ENCODE data around the gene TRIM41.
"Not testable (repeated sequence)": the region's sequence is repeated elsewhere in the genome, so short reads cannot be mapped to it uniquely, and the experiment has no call there.

The TRIM41 gene

DNA sequence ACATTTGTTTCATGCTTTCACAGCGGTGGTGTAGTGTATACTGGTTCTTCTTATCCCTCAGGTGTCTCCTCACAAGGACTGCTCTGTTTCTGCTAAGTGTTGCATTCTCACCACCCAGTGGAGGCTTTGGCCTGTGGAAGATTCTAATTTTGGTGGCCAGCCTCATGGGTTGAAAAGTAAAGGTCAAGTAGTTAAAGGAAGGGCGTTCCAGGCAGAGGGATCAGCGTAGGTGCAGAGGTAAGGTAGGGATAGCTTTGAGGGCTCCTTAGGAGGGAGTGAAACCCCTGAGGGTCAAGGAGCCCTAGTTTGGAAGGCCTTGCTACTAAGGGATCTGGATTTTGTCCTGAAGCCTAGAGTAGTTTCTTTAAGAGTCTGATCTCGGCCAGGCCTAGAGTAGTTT is 25.2 kb downstream of the TRIM41 start:
- no peaks in the 10 kb centered on the region for H3K27me3 Mint-ChIP-seq
- H3K9me3 Mint-ChIP-seq, result no peaks in the 10 kb centered on the region
- H3K27ac Mint-ChIP-seq, result peak overlapping the region; percentile 100
- peaks cover 76% of the 10 kb centered on the region for H3K36me3 Mint-ChIP-seq (ENCODE audit: low read depth)
- intact Hi-C loops (cut with micrococcal nuclease), result loop anchor here (10.0 kb wide), 1 partner anchor 443 kb away; the partner anchor contains the start of gene MGAT1
- peak overlapping the region; percentile 96 for H3K4me3 Mint-ChIP-seq
- peaks cover 66% of the 10 kb centered on the region for H3K4me1 Mint-ChIP-seq (ENCODE audit: low read depth)

DNA sequence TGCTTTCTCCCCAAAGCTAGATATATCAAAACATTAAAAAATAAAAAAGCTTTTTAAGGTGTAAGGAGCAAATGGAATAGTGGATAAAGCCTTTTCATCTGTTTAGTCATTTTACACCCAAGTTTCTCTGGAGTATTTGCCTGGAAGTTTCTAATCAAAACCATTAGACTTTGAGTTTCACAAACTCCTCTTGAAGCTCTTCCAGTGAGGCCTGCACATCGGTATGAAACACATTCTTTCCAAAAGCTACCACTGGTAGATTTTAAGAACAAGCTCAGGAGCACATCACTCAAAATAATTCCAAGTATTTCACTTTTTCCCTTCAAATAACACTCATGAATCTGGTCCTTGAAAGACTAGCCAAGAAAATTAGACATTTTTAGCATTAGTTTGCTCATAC is 32.2 kb downstream of the TRIM41 start:
- H3K4me3 Mint-ChIP-seq, result no peak overlapping the region
- peaks cover 59% of the 10 kb centered on the region for H3K4me1 Mint-ChIP-seq (ENCODE audit: low read depth)
- no peaks in the 10 kb centered on the region for H3K9me3 Mint-ChIP-seq
- H3K36me3 Mint-ChIP-seq (ENCODE audit: low read depth), result peaks cover 79% of the 10 kb centered on the region
- H3K27me3 Mint-ChIP-seq, result no peaks in the 10 kb centered on the region
- intact Hi-C loops (cut with micrococcal nuclease), result no loop called here
- no peak overlapping the region for H3K27ac Mint-ChIP-seq

- Mint-ChIP-seq H3K4me3 (no peak overlapping the region), H3K4me1 (ENCODE audit: low read depth) (peaks cover 59% of the 10 kb centered on the region), H3K36me3 (ENCODE audit: low read depth) (peaks cover 79% of the 10 kb centered on the region), H3K27ac (no peak overlapping the region), H3K9me3 (no peaks in the 10 kb centered on the region), H3K27me3 (no peaks in the 10 kb centered on the region)
- intact Hi-C loops (cut with micrococcal nuclease), result no loop called here
Measured at GRCh38 chr5:181255836-181256578, 32.9 kb downstream of the TRIM41 start.

DNA sequence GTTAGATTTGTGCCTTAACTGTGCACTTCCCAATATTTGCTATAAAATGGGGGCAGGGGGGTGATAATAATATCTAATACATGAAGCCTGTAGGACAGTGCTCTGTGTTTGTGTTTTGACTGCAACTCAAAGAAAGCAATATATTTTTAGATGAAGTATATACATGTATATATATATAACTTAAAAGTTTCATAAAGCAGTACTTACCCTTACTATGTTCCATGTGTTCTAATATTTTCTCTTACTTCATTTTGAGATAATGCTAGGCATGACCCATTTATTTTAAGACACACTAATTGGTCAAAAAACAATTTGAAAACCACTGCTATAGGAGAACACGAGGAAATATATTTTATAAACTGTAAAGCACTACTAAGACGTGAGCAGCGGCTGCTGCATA is 35.5 kb downstream of the TRIM41 start:
- intact Hi-C loops (cut with micrococcal nuclease), result no loop called here
- Mint-ChIP-seq H3K4me3 (no peak overlapping the region), H3K27me3 (no peaks in the 10 kb centered on the region), H3K9me3 (no peaks in the 10 kb centered on the region), H3K4me1 (ENCODE audit: low read depth) (peaks cover 50% of the 10 kb centered on the region), H3K27ac (no peak overlapping the region), H3K36me3 (ENCODE audit: low read depth) (peaks cover 72% of the 10 kb centered on the region)

GRCh38 chr5:181259283-181259682 is 36.2 kb downstream of the TRIM41 start:
- Mint-ChIP-seq H3K27ac (peak overlapping the region; percentile 90), H3K9me3 (no peaks in the 10 kb centered on the region), H3K27me3 (no peaks in the 10 kb centered on the region), H3K4me3 (peak overlapping the region; percentile 85), H3K4me1 (ENCODE audit: low read depth) (peaks cover 49% of the 10 kb centered on the region), H3K36me3 (ENCODE audit: low read depth) (peaks cover 72% of the 10 kb centered on the region)
- intact Hi-C loops (cut with micrococcal nuclease), result no loop called here

GRCh38 chr5:181259974-181260719 is 37.1 kb downstream of the TRIM41 start:
- H3K4me1 Mint-ChIP-seq (ENCODE audit: low read depth), result peaks cover 42% of the 10 kb centered on the region
- intact Hi-C loops (cut with micrococcal nuclease), result loop anchor here (5.0 kb wide), 3 partner anchors 38 to 388 kb away; partner anchors contain the start of gene TRIM41
- H3K27ac Mint-ChIP-seq, result peak overlapping the region; percentile 90
- H3K27me3 Mint-ChIP-seq, result no peaks in the 10 kb centered on the region
- H3K9me3 Mint-ChIP-seq, result no peaks in the 10 kb centered on the region
- peak overlapping the region; percentile 85 for H3K4me3 Mint-ChIP-seq
- peaks cover 72% of the 10 kb centered on the region for H3K36me3 Mint-ChIP-seq (ENCODE audit: low read depth)

- no peaks in the 10 kb centered on the region for H3K9me3 Mint-ChIP-seq
- H3K27ac Mint-ChIP-seq, result peak within 1 kb of the TSS; percentile 90
- peaks cover 67% of the 10 kb centered on the region for H3K36me3 Mint-ChIP-seq (ENCODE audit: low read depth)
- H3K4me1 Mint-ChIP-seq (ENCODE audit: low read depth), result peaks cover 39% of the 10 kb centered on the region
- peak within 1 kb of the TSS; percentile 85 for H3K4me3 Mint-ChIP-seq
- H3K27me3 Mint-ChIP-seq, result no peaks in the 10 kb centered on the region
- intact Hi-C loops (cut with micrococcal nuclease), result loop anchor here (1.0 to 5.0 kb wide), 4 partner anchors 15 to 389 kb away; partner anchors contain the start of gene TRIM41
Measured at GRCh38 chr5:181260720-181261319, 37.7 kb downstream of the TRIM41 start, which contains the start of gene TRIM52. Gene TRIM52 (minus strand): TSS chr5:181261143. CDS start chr5:181260813, 330 bp downstream.

- Mint-ChIP-seq H3K27me3 (no peaks in the 10 kb centered on the region), H3K36me3 (ENCODE audit: low read depth) (peaks cover 60% of the 10 kb centered on the region), H3K4me3 (peak overlapping the region; percentile 85), H3K9me3 (no peaks in the 10 kb centered on the region), H3K27ac (peak overlapping the region; percentile 90), H3K4me1 (ENCODE audit: low read depth) (peaks cover 34% of the 10 kb centered on the region)
- intact Hi-C loops (cut with micrococcal nuclease), result loop anchor here (1.0 to 5.0 kb wide), 4 partner anchors 15 to 389 kb away; partner anchors contain the start of gene TRIM41
Measured at GRCh38 chr5:181261320-181262049, 38.4 kb downstream of the TRIM41 start.

GRCh38 chr5:181263633-181264032 is 40.6 kb downstream of the TRIM41 start:
- no peak overlapping the region for H3K27ac Mint-ChIP-seq
- peaks cover 2% of the 10 kb centered on the region for H3K27me3 Mint-ChIP-seq
- H3K4me1 Mint-ChIP-seq (ENCODE audit: low read depth), result peaks cover 23% of the 10 kb centered on the region
- no peak overlapping the region for H3K4me3 Mint-ChIP-seq
- intact Hi-C loops (cut with micrococcal nuclease), result loop anchor here (5.0 kb wide), 3 partner anchors 41 to 391 kb away; partner anchors contain the start of gene TRIM41
- no peaks in the 10 kb centered on the region for H3K9me3 Mint-ChIP-seq
- H3K36me3 Mint-ChIP-seq (ENCODE audit: low read depth), result peaks cover 43% of the 10 kb centered on the region

DNA sequence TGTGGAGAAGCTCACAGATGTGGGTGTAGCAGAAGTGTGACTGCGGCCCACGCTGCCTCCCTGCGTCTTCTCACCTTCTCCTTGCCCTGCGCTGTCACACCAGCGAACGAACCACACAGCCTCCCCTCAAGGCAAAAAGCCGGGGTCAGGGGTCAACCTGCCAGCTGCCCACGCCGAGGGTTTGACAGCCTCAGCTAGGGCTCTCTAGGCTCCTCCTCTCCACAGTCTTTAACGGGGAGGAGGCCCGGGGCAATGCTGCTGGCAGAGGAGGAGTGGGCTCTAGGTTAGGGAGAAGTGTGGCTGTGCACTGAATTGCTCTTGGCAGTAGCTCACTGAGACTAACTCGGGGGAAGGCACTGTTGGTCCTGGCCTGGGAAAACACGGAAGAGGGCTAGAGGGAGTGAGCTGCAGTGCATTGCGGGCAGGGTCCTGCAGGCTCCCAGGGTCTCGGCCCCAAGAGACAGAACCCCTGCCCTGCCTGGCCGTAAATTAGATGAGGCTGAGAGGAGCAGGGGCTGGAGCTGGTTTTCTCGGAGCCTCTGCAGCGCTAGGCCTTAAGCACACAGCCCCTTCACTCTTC is 42.1 kb downstream of the TRIM41 start:
- intact Hi-C loops (cut with micrococcal nuclease), result no loop called here
- Mint-ChIP-seq H3K4me3 (no peak overlapping the region), H3K27ac (no peak overlapping the region), H3K27me3 (peaks cover 2% of the 10 kb centered on the region), H3K36me3 (ENCODE audit: low read depth) (peaks cover 38% of the 10 kb centered on the region), H3K9me3 (no peaks in the 10 kb centered on the region), H3K4me1 (ENCODE audit: low read depth) (peaks cover 8% of the 10 kb centered on the region)

GRCh38 chr5:181267291-181267904 is 44.3 kb downstream of the TRIM41 start:
- intact Hi-C loops (cut with micrococcal nuclease); H3K27me3 Mint-ChIP-seq; H3K9me3 Mint-ChIP-seq; H3K4me3 Mint-ChIP-seq; H3K27ac Mint-ChIP-seq; H3K4me1 Mint-ChIP-seq (ENCODE audit: low read depth): not testable (repeated sequence)
- H3K36me3 Mint-ChIP-seq (ENCODE audit: low read depth), result peaks cover 20% of the 10 kb centered on the region

- H3K4me1 Mint-ChIP-seq (ENCODE audit: low read depth); H3K27me3 Mint-ChIP-seq; H3K4me3 Mint-ChIP-seq; intact Hi-C loops (cut with micrococcal nuclease); H3K27ac Mint-ChIP-seq; H3K9me3 Mint-ChIP-seq: not testable (repeated sequence)
- peaks cover 20% of the 10 kb centered on the region for H3K36me3 Mint-ChIP-seq (ENCODE audit: low read depth)
Measured at GRCh38 chr5:181267907-181268306, 44.8 kb downstream of the TRIM41 start.

- peaks cover 5% of the 10 kb centered on the region for H3K4me1 Mint-ChIP-seq (ENCODE audit: low read depth)
- no peak overlapping the region for H3K4me3 Mint-ChIP-seq
- peaks cover 9% of the 10 kb centered on the region for H3K27me3 Mint-ChIP-seq
- intact Hi-C loops (cut with micrococcal nuclease), result no loop called here
- H3K9me3 Mint-ChIP-seq, result no peaks in the 10 kb centered on the region
- H3K36me3 Mint-ChIP-seq (ENCODE audit: low read depth), result no peaks in the 10 kb centered on the region
- no peak overlapping the region for H3K27ac Mint-ChIP-seq
Measured at GRCh38 chr5:181271081-181271480, 48.0 kb downstream of the TRIM41 start.

Measured in dendritic cell treated with granulocyte-macrophage colony-stimulating factor and Interleukin-4, amounts not matched to agents 40 ng/mL and 50 ng/mL, for 4 days (primary cell).